Measurements from ENCODE around the gene AGMO. TPM values are rescaled to one million over a fixed set of nuclear protein-coding genes. Genes with fewer than 3 reads are reported as not detected.
A peak's percentile ranks its signal among the peaks of the same experiment; 100 is the strongest.

Gene AGMO
- total RNA-seq, 1 donor from 2014 or later: 0.60 TPM

- no peak for DNase-seq (ENCODE audit: low spot score)
- TF ChIP-seq CTCF (IDR thresholded peaks at IDR 0.05): no peak
- Mint-ChIP-seq H3K9me3 (ENCODE audit: low read depth) (no peaks in the 10 kb centered on the region), H3K36me3 (ENCODE audit: low read depth) (no peaks in the 10 kb centered on the region), H3K4me1 (ENCODE audit: low read depth) (peaks cover 3% of the 10 kb centered on the region), H3K4me3 (ENCODE audit: unreplicated experiment) (no peak overlapping the region), H3K27ac (ENCODE audit: unreplicated experiment) (no peak overlapping the region), H3K27me3 (ENCODE audit: low read depth) (no peaks in the 10 kb centered on the region)
These were observed 357.4 kb downstream of the AGMO start for GRCh38 chr7:15204421-15204820.

GRCh38 chr7:15199482-15199881 lies 362.3 kb downstream of the AGMO start:
- Mint-ChIP-seq H3K27ac (ENCODE audit: unreplicated experiment) (no peak overlapping the region), H3K36me3 (ENCODE audit: low read depth) (no peaks in the 10 kb centered on the region), H3K27me3 (ENCODE audit: low read depth) (no peaks in the 10 kb centered on the region), H3K4me1 (ENCODE audit: low read depth) (peaks cover 17% of the 10 kb centered on the region), H3K9me3 (ENCODE audit: low read depth) (no peaks in the 10 kb centered on the region), H3K4me3 (ENCODE audit: unreplicated experiment) (no peak overlapping the region)
- peak; percentile 86 for TF ChIP-seq CTCF (IDR thresholded peaks at IDR 0.05)
- no peak for DNase-seq (ENCODE audit: low spot score)

- DNase-seq (ENCODE audit: low spot score): no peak
- Mint-ChIP-seq H3K36me3 (ENCODE audit: low read depth) (no peaks in the 10 kb centered on the region), H3K9me3 (ENCODE audit: low read depth) (no peaks in the 10 kb centered on the region), H3K4me1 (ENCODE audit: low read depth) (peaks cover 14% of the 10 kb centered on the region), H3K27me3 (ENCODE audit: low read depth) (no peaks in the 10 kb centered on the region), H3K27ac (ENCODE audit: unreplicated experiment) (no peak overlapping the region), H3K4me3 (ENCODE audit: unreplicated experiment) (no peak overlapping the region)
- TF ChIP-seq CTCF (IDR thresholded peaks at IDR 0.05): no peak
These were observed 364.5 kb downstream of the AGMO start for GRCh38 chr7:15197042-15197977.

GRCh38 chr7:15178065-15178464 lies 383.8 kb downstream of the AGMO start:
- H3K4me1 Mint-ChIP-seq (ENCODE audit: low read depth): peaks cover 7% of the 10 kb centered on the region
- no peaks in the 10 kb centered on the region for H3K36me3 Mint-ChIP-seq (ENCODE audit: low read depth)
- no peak overlapping the region for H3K4me3 Mint-ChIP-seq (ENCODE audit: unreplicated experiment)
- no peak overlapping the region for H3K27ac Mint-ChIP-seq (ENCODE audit: unreplicated experiment)
- TF ChIP-seq CTCF (IDR thresholded peaks at IDR 0.05): no peak
- no peak for DNase-seq (ENCODE audit: low spot score)
- peaks cover 3% of the 10 kb centered on the region for H3K9me3 Mint-ChIP-seq (ENCODE audit: low read depth)
- H3K27me3 Mint-ChIP-seq (ENCODE audit: low read depth): no peaks in the 10 kb centered on the region

GRCh38 chr7:15176089-15176488 lies 385.7 kb downstream of the AGMO start:
- no peak for TF ChIP-seq CTCF (IDR thresholded peaks at IDR 0.05)
- H3K4me1 Mint-ChIP-seq (ENCODE audit: low read depth): peaks cover 7% of the 10 kb centered on the region
- no peak overlapping the region for H3K27ac Mint-ChIP-seq (ENCODE audit: unreplicated experiment)
- H3K9me3 Mint-ChIP-seq (ENCODE audit: low read depth): peaks cover 5% of the 10 kb centered on the region
- DNase-seq (ENCODE audit: low spot score): no peak
- no peaks in the 10 kb centered on the region for H3K36me3 Mint-ChIP-seq (ENCODE audit: low read depth)
- no peak overlapping the region for H3K4me3 Mint-ChIP-seq (ENCODE audit: unreplicated experiment)
- H3K27me3 Mint-ChIP-seq (ENCODE audit: low read depth): no peaks in the 10 kb centered on the region

All from chondrocyte (in vitro differentiated cells).